ENCODE results near the gene HIC1. TPM values are rescaled to one million over a fixed set of nuclear protein-coding genes. Genes with fewer than 3 reads are reported as not detected.

The HIC1 gene
- total RNA-seq, 4 donors from 2014 or later: 32.8 to 56.2 (median 41.6) TPM

- TF ChIP-seq POLR2AphosphoS5 (IDR thresholded peaks at IDR 0.05) (no peak), EP300 (IDR thresholded peaks at IDR 0.05) (no peak), CTCF (IDR thresholded peaks at IDR 0.05) (no peak), POLR2A (IDR thresholded peaks at IDR 0.05) (no peak)
- Histone ChIP-seq H3K36me3 (no peaks in the 10 kb centered on the region), H3K27me3 (no peaks in the 10 kb centered on the region), H3K9me3 (no peaks in the 10 kb centered on the region), H3K27ac (peak overlapping the region in 3 of 4 donors; percentile 5 to 30 (median 22)), H3K4me1 (peaks cover 0 to 48% (median 8%) of the 10 kb centered on the region in 3 donors), H3K4me3 (no peak overlapping the region)
- WGBS, 2 donors (ENCODE audit: low coverage in 1 of 2): 46 to 56% methylated on average over 9 to 11 of the region's 11 CpGs
- no peak for ATAC-seq
Measured at GRCh38 chr17:2106308-2106955, 51.5 kb downstream of the HIC1 start.

GRCh38 chr17:2107050-2107449 lies 52.1 kb downstream of the HIC1 start:
- Histone ChIP-seq H3K27ac (peak overlapping the region in 3 of 4 donors; percentile 5 to 30 (median 7)), H3K27me3 (no peaks in the 10 kb centered on the region), H3K36me3 (no peaks in the 10 kb centered on the region), H3K4me1 (peaks cover 0 to 42% (median 8%) of the 10 kb centered on the region in 3 donors), H3K9me3 (no peaks in the 10 kb centered on the region), H3K4me3 (no peak overlapping the region)
- WGBS, 2 donors (ENCODE audit: low coverage in 1 of 2): 40 to 68% methylated on average over 1 to 2 of the region's 2 CpGs
- TF ChIP-seq POLR2A (IDR thresholded peaks at IDR 0.05): no peak
- no peak for TF ChIP-seq POLR2AphosphoS5 (IDR thresholded peaks at IDR 0.05)
- no peak for TF ChIP-seq EP300 (IDR thresholded peaks at IDR 0.05)
- no peak for TF ChIP-seq CTCF (IDR thresholded peaks at IDR 0.05)
- no peak for ATAC-seq

GRCh38 chr17:2107506-2107905 lies 52.6 kb downstream of the HIC1 start:
- Histone ChIP-seq H3K36me3 (no peaks in the 10 kb centered on the region), H3K27me3 (no peaks in the 10 kb centered on the region), H3K4me1 (peaks cover 0 to 42% (median 8%) of the 10 kb centered on the region in 3 donors), H3K4me3 (no peak overlapping the region), H3K9me3 (no peaks in the 10 kb centered on the region), H3K27ac (peak overlapping the region in 3 of 4 donors; percentile 5 to 30 (median 7))
- 25% methylated on average over 3 of the region's 3 CpGs; no CpG with 5 or more reads in 1 of the 2 donors for WGBS, 2 donors (ENCODE audit: low coverage in 1 of 2)
- ATAC-seq: peak; percentile 48
- TF ChIP-seq CTCF (IDR thresholded peaks at IDR 0.05) (no peak), EP300 (IDR thresholded peaks at IDR 0.05) (no peak), POLR2A (IDR thresholded peaks at IDR 0.05) (no peak), POLR2AphosphoS5 (IDR thresholded peaks at IDR 0.05) (no peak)

GRCh38 chr17:2108170-2108569 lies 53.3 kb downstream of the HIC1 start:
- no peak for TF ChIP-seq POLR2AphosphoS5 (IDR thresholded peaks at IDR 0.05)
- no peak for TF ChIP-seq EP300 (IDR thresholded peaks at IDR 0.05)
- TF ChIP-seq POLR2A (IDR thresholded peaks at IDR 0.05): no peak
- TF ChIP-seq CTCF (IDR thresholded peaks at IDR 0.05): no peak
- WGBS, 2 donors (ENCODE audit: low coverage in 1 of 2): 17 to 83% methylated on average over 2 to 7 of the region's 8 CpGs
- Histone ChIP-seq H3K36me3 (no peaks in the 10 kb centered on the region), H3K27ac (peak overlapping the region in 1 of 4 donors; percentile 5), H3K4me1 (peaks cover 0 to 37% (median 8%) of the 10 kb centered on the region in 3 donors), H3K4me3 (no peak overlapping the region), H3K9me3 (no peaks in the 10 kb centered on the region), H3K27me3 (no peaks in the 10 kb centered on the region)
- ATAC-seq: no peak

GRCh38 chr17:2110436-2110835 lies 55.5 kb downstream of the HIC1 start:
- WGBS, 2 donors (ENCODE audit: low coverage in 1 of 2): 89 to 95% methylated on average over 3 to 6 of the region's 6 CpGs
- H3K27ac ChIP-seq: no peak overlapping the region
- H3K4me1 ChIP-seq: peaks cover 0 to 29% (median 8%) of the 10 kb centered on the region in 3 donors
- H3K4me3 ChIP-seq: no peak overlapping the region
- H3K36me3 ChIP-seq: no peaks in the 10 kb centered on the region
- no peak for ATAC-seq
- no peak for TF ChIP-seq POLR2AphosphoS5 (IDR thresholded peaks at IDR 0.05)
- no peak for TF ChIP-seq POLR2A (IDR thresholded peaks at IDR 0.05)
- no peak for TF ChIP-seq CTCF (IDR thresholded peaks at IDR 0.05)
- TF ChIP-seq EP300 (IDR thresholded peaks at IDR 0.05): no peak
- no peaks in the 10 kb centered on the region for H3K9me3 ChIP-seq
- H3K27me3 ChIP-seq: no peaks in the 10 kb centered on the region

All from gastroesophageal sphincter (tissue), 4 donors.